Neural crest cell (in vitro differentiated cells): ENCODE measurements around the gene RAB19. TPM values are rescaled to one million over a fixed set of nuclear protein-coding genes. Genes with fewer than 3 reads are reported as not detected.

Experiments used
- DNase-seq: peaks from one replicate; pipeline ENCODE4 v3.0.0; 2021; ENCODE audit warnings: low read depth, mixed read lengths, low spot score
- H3K27ac Mint-ChIP-seq: one replicate; pipeline ENCODE4 v1.8.0; 2021; ENCODE audit warnings: mild to moderate bottlenecking, mixed read lengths; ENCODE audit not compliant: unreplicated experiment
- H3K27me3 Mint-ChIP-seq: 2 replicates; pipeline ENCODE4 v1.8.0; 2021; ENCODE audit warnings: low read depth, mild to moderate bottlenecking, mixed read lengths
- H3K36me3 Mint-ChIP-seq: 2 replicates; pipeline ENCODE4 v1.8.0; 2021; ENCODE audit warnings: low read depth, mild to moderate bottlenecking, mixed read lengths
- H3K4me1 Mint-ChIP-seq: 2 replicates; pipeline ENCODE4 v1.8.0; 2021; ENCODE audit warnings: mixed read lengths
- H3K4me3 Mint-ChIP-seq: one replicate; pipeline ENCODE4 v1.8.0; 2021; ENCODE audit warnings: mild to moderate bottlenecking, mixed read lengths
- H3K9me3 Mint-ChIP-seq: 2 replicates; pipeline ENCODE4 v1.8.0; 2021; ENCODE audit warnings: mixed read lengths
- total RNA-seq: library from RNA; stranded (reverse); gene quantifications from 2 replicates; pipeline ENCODE4 v1.2.1, GENCODE V29; 2021
- TF ChIP-seq, protein P1 (sequence below): fragments of 200-600 bp; sonication (generic); conservative IDR thresholded peaks from 2 replicates; pipeline ENCODE4 v1.5.0; 2021; ENCODE audit warnings: antibody characterized with exemption, mild to moderate bottlenecking

RAB19 gene
- total RNA-seq, 1 donor from 2014 or later = not detected

DNA sequence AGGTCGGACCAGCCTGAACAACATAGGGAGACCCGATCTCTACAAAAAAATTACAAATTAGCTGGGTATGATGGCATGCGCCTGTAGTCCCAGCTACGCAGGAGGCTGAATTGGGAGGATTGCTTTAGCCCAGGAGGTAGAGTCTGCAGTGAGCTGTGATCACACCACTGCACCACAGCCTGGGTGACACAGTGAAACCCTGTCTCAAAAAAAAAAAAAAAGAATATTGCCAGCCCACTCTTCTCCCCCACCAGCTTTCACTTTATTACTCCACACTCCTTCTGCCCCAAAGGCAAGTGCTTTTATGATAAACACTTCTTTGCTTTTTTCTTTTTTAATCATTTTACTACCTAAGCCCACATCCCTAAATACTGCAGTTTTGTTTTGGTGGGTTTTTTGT lies 14.8 kb downstream of the RAB19 start:
- H3K27me3 Mint-ChIP-seq = no peaks in the 10 kb centered on the region
- no peak overlapping the region for H3K27ac Mint-ChIP-seq
- no peaks in the 10 kb centered on the region for H3K36me3 Mint-ChIP-seq
- no peaks in the 10 kb centered on the region for H3K9me3 Mint-ChIP-seq
- no peak for DNase-seq
- H3K4me1 Mint-ChIP-seq = peaks cover 5% of the 10 kb centered on the region
- TF ChIP-seq, protein P1, sequence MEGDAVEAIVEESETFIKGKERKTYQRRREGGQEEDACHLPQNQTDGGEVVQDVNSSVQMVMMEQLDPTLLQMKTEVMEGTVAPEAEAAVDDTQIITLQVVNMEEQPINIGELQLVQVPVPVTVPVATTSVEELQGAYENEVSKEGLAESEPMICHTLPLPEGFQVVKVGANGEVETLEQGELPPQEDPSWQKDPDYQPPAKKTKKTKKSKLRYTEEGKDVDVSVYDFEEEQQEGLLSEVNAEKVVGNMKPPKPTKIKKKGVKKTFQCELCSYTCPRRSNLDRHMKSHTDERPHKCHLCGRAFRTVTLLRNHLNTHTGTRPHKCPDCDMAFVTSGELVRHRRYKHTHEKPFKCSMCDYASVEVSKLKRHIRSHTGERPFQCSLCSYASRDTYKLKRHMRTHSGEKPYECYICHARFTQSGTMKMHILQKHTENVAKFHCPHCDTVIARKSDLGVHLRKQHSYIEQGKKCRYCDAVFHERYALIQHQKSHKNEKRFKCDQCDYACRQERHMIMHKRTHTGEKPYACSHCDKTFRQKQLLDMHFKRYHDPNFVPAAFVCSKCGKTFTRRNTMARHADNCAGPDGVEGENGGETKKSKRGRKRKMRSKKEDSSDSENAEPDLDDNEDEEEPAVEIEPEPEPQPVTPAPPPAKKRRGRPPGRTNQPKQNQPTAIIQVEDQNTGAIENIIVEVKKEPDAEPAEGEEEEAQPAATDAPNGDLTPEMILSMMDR = no peak
- H3K4me3 Mint-ChIP-seq = no peak overlapping the region

DNA sequence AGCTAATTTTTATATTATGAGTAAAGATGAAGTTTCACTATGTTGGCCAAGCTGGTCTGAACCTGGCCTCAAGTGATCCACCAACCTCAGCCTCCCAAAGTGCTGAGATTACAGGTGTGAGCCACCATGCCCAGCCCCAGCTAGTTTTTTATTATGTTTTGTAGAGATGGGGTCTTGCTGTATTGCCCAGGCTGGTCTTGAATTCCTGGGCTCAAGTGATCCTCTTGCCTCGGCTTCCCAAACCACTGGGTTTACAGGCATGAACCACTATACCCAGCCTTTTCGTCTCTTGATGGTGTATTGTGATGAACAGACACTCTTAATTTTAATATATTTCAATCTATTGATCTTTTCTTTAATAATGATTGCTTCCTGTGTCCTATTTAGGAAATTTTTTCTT lies 17.7 kb downstream of the RAB19 start:
- TF ChIP-seq, protein P1 = no peak
- no peaks in the 10 kb centered on the region for H3K4me1 Mint-ChIP-seq
- DNase-seq = no peak

DNA sequence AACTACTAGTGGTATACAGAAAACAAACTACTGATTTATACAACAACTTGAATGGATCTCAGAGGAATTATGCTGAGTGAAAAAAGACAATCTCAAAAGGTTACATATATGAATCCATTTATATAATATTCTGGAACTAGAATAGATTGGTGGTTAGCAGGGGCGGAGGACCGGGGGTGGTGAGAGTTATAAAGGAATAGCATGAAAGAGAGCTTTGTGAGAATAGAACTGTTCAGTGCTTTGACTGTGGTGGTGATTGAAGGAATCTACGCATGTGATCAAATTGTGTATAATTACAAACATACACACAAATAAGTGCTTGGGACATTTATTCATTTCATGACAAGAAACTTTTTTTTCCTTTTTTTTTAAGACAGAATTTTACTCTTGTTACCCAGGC lies 19.6 kb downstream of the RAB19 start:
- no peak overlapping the region for H3K27ac Mint-ChIP-seq
- no peaks in the 10 kb centered on the region for H3K27me3 Mint-ChIP-seq
- H3K36me3 Mint-ChIP-seq = no peaks in the 10 kb centered on the region
- DNase-seq = no peak
- no peaks in the 10 kb centered on the region for H3K9me3 Mint-ChIP-seq
- TF ChIP-seq, protein P1 = no peak
- no peaks in the 10 kb centered on the region for H3K4me1 Mint-ChIP-seq
- H3K4me3 Mint-ChIP-seq = no peak overlapping the region

More for the DNA sequence above, 17.7 kb downstream of the RAB19 start:
- H3K9me3 Mint-ChIP-seq = no peaks in the 10 kb centered on the region
- no peaks in the 10 kb centered on the region for H3K27me3 Mint-ChIP-seq
- H3K4me3 Mint-ChIP-seq = no peak overlapping the region
- no peak overlapping the region for H3K27ac Mint-ChIP-seq
- no peaks in the 10 kb centered on the region for H3K36me3 Mint-ChIP-seq

DNA sequence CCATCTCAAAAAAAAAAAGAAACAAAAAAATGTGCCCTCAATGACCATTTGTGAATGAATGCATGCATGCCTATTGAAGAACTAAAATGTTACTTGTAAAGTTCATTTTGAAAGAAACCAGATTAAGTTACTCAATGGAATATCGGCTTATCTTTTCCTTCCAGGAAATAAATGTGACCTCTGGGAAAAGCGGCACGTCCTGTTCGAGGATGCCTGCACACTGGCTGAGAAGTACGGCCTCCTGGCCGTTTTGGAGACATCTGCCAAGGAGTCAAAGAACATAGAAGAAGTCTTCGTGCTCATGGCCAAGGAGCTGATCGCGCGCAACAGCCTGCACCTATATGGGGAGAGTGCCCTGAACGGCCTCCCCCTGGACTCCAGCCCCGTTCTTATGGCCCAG lies 21.9 kb downstream of the RAB19 start:
- H3K4me1 Mint-ChIP-seq = no peaks in the 10 kb centered on the region
- H3K4me3 Mint-ChIP-seq = no peak overlapping the region
- H3K27ac Mint-ChIP-seq = no peak overlapping the region
- no peaks in the 10 kb centered on the region for H3K9me3 Mint-ChIP-seq
- TF ChIP-seq, protein P1 = no peak
- DNase-seq = no peak
- H3K36me3 Mint-ChIP-seq = no peaks in the 10 kb centered on the region
- H3K27me3 Mint-ChIP-seq = no peaks in the 10 kb centered on the region

DNA sequence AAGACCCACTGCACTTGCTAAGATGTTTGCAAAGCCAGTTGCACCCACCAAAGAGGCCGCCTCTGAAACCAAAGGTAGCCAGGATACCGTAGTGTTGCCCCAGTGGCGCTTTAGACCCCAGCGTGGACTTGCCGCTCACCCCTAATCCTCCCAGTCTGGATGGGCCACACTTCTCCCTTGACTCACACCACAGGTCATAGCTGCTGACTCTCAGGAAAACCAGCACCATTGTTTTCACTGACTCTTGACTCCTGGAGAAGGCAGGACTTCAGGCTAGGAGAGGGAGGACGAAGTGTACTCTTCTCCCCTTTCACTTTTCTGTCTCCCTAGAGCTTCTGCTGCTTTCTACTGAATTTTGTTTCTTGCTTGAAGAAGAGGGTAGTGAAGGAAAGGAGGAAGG lies 22.3 kb downstream of the RAB19 start:
- Mint-ChIP-seq H3K9me3 (no peaks in the 10 kb centered on the region), H3K27me3 (no peaks in the 10 kb centered on the region), H3K4me1 (no peaks in the 10 kb centered on the region), H3K27ac (peak overlapping the region; percentile 94), H3K36me3 (no peaks in the 10 kb centered on the region), H3K4me3 (no peak overlapping the region)
- TF ChIP-seq, protein P1 = no peak
- no peak for DNase-seq

DNA sequence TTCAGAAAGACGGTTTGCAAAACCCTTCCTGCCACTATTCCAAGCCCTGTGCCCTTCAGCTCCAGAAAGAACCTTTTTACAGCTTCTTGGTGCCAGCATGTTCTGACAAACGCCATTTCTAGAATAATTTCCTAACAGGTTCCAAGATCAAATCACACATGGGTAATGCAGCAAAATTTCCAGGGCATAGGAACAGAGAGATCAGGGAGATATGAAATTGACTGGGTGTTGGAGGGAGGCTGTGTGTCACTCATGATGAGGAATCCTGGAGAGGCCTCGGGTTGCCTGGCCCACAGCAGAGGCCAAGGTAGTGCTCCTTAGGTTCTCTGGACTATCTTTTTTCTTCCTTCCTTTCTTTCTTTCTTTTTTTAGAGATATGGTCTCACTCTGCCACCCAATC lies 29.5 kb downstream of the RAB19 start:
- TF ChIP-seq, protein P1 = no peak
- no peaks in the 10 kb centered on the region for H3K27me3 Mint-ChIP-seq

More for the DNA sequence above, 29.5 kb downstream of the RAB19 start:
- Mint-ChIP-seq H3K9me3 (no peaks in the 10 kb centered on the region), H3K27ac (no peak overlapping the region), H3K36me3 (no peaks in the 10 kb centered on the region), H3K4me3 (no peak overlapping the region), H3K4me1 (no peaks in the 10 kb centered on the region)
- DNase-seq = no peak
